GM23338 (cell line): ENCODE results near the gene CEPT1.

Source experiments
- CREB1 ChIP-seq: fragments of 250-450 bp; sonication (Bioruptor Pico); IDR thresholded peaks from 2 replicates; pipeline ENCODE4 v1.5.0; 2020; ENCODE audit warnings: low read depth, mild to moderate bottlenecking, moderate library complexity
- CTCF ChIP-seq, 2 experiments: fragments of 200-600 bp in 1 of 2; sonication (generic) in 1 of 2; conservative IDR thresholded peaks; 2 replicates each; pipeline versions ENCODE4 v1.5.1 to v1.6.1; 2016 to 2017; ENCODE audit warnings: antibody characterized with exemption in 2 of 2, low read depth in 2 of 2, mild to moderate bottlenecking in 2 of 2, moderate library complexity in 1 of 2
- ETS1 ChIP-seq: IDR thresholded peaks from 2 replicates; pipeline ENCODE4 v1.6.1; 2016; ENCODE audit warnings: antibody characterized with exemption
- EZH2 ChIP-seq: fragments of 200-600 bp; sonication (generic); IDR thresholded peaks from one replicate; pipeline ENCODE4 v1.8.0; 2017; ENCODE audit warnings: antibody characterized with exemption, mild to moderate bottlenecking, low read depth; ENCODE audit not compliant: unreplicated experiment
- EZH2phosphoT487 ChIP-seq: fragments of 200-600 bp; sonication (generic); IDR thresholded peaks from one replicate; pipeline ENCODE4 v1.8.1; 2018; ENCODE audit warnings: antibody characterized with exemption; ENCODE audit not compliant: unreplicated experiment
- JUNB ChIP-seq: IDR thresholded peaks from one replicate; pipeline ENCODE4 v1.6.1; 2016; ENCODE audit warnings: antibody characterized with exemption; ENCODE audit not compliant: unreplicated experiment
- NANOG ChIP-seq: IDR thresholded peaks from 2 replicates; pipeline ENCODE4 v1.6.1; 2016; ENCODE audit warnings: antibody characterized with exemption, borderline replicate concordance
- POLR2AphosphoS5 ChIP-seq: IDR thresholded peaks from 2 replicates; pipeline ENCODE4 v1.6.1; 2016; ENCODE audit warnings: antibody characterized with exemption, low read depth
- REST ChIP-seq: IDR thresholded peaks from one replicate; pipeline ENCODE4 v1.6.1; 2018; ENCODE audit warnings: antibody characterized with exemption; ENCODE audit not compliant: unreplicated experiment
- ZNF114 ChIP-seq: fragments of 250-450 bp; sonication (Bioruptor Pico); IDR thresholded peaks from 2 replicates; pipeline ENCODE4 v1.5.0; 2020; ENCODE audit warnings: mild to moderate bottlenecking, moderate library complexity
- ZNF462 ChIP-seq: fragments of 250-450 bp; sonication (Bioruptor Pico); IDR thresholded peaks from 2 replicates; pipeline ENCODE4 v1.5.0; 2020; ENCODE audit warnings: mild to moderate bottlenecking, moderate library complexity

- TF ChIP-seq CTCF (conservative IDR thresholded peaks at IDR 0.05; ENCODE audit: low read depth in 2 of 2) (no peak), POLR2AphosphoS5 (no peak), EZH2phosphoT487 (no peak), EZH2 (no peak), REST (no peak), CREB1 (CRISPR knock-in tag) (no peak), ZNF462 (CRISPR knock-in tag) (no peak), NANOG (no peak), ZNF114 (CRISPR knock-in tag) (no peak), JUNB (no peak), ETS1 (no peak)
Observed at GRCh38 chr1:111223126-111223685, 83.2 kb downstream of the CEPT1 start.
